Astrocyte (in vitro differentiated cells and primary cell): ENCODE results near the gene PPM1G.

Experiments
- CTCF ChIP-seq: IDR thresholded peaks from 2 replicates; pipeline ENCODE4 v1.5.1; 2011; ENCODE audit warnings: low read depth, mild to moderate bottlenecking, inconsistent platforms, low read length, moderate library complexity; ENCODE audit not compliant: insufficient read depth
- EZH2 ChIP-seq: IDR thresholded peaks from 2 replicates; pipeline ENCODE4 v1.6.1; 2012; ENCODE audit warnings: mild to moderate bottlenecking, low read length, inconsistent platforms; ENCODE audit not compliant: insufficient read depth

DNA sequence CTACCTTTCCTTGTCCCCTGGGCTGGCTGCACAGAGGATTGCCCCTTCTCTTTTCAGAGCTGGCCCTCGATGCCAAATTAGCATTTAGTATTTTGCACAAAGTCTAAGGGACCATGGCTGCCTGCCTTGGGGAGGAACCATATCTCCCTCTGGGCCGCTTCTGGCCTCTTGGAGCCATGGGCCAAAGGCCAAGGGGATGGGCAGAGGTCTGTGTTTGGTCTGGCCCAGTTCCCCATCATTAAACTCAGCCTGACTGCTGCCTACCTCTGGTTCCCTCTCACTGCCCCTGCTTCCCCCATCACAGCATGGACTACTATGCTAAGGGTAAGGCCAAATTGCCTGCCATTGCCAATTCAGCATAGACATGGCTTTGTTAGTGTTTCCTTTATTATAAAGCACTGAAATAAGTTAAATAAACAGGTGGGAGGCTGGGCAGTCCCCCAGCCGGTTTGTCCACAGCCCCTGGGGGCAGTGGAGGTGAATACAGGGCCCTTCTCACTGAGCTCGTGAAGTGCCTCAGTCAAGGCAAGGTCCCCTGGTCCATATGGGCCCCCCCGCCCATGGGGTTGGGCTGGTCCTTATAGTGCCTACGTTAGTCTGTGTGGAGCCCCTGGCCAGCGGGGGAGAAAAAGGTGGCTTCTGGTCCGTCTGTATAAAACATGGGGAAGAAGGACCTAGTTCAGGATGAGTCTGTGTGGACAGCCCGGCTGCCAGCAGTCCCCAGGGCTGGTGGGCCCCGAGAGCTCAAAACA, 32.3 kb downstream of the PPM1G start:
- TF ChIP-seq CTCF, result no peak
- TF ChIP-seq EZH2, result no peak
